Medulla oblongata (tissue), 1 donor: ENCODE measurements around the gene ZNF638.

ENCODE experiments used
- DNase-seq: peaks from one replicate; pipeline ENCODE4 v3.0.0-alpha.2; 2015; ENCODE audit errors: extremely low spot score

ZNF638 gene

GRCh38 chr2:71332435-71332796 is 834 bp downstream of the ZNF638 start:
- peak; percentile 48 for DNase-seq

- no peak for DNase-seq
Observed at GRCh38 chr2:71333619-71334018, 2.0 kb downstream of the ZNF638 start.

- no peak for DNase-seq
Observed at GRCh38 chr2:71336384-71336783, 4.8 kb downstream of the ZNF638 start.

- DNase-seq, result no peak
Observed at GRCh38 chr2:71336802-71337201, 5.2 kb downstream of the ZNF638 start.

GRCh38 chr2:71337776-71338175 is 6.2 kb downstream of the ZNF638 start:
- DNase-seq, result no peak

GRCh38 chr2:71339685-71340084 is 8.1 kb downstream of the ZNF638 start:
- DNase-seq, result no peak

GRCh38 chr2:71340176-71340575 is 8.6 kb downstream of the ZNF638 start:
- DNase-seq, result peak; percentile 27

- DNase-seq, result no peak
Observed at GRCh38 chr2:71341645-71342044, 10.1 kb downstream of the ZNF638 start.

GRCh38 chr2:71346065-71346464 is 14.5 kb downstream of the ZNF638 start:
- no peak for DNase-seq

GRCh38 chr2:71347517-71347916 is 15.9 kb downstream of the ZNF638 start:
- DNase-seq, result no peak

GRCh38 chr2:71348302-71348701 is 16.7 kb downstream of the ZNF638 start:
- no peak for DNase-seq

GRCh38 chr2:71353248-71353647 is 21.7 kb downstream of the ZNF638 start:
- DNase-seq, result no peak

GRCh38 chr2:71358931-71359671 is 27.5 kb downstream of the ZNF638 start:
- no peak for DNase-seq

- DNase-seq, result no peak
Observed at GRCh38 chr2:71360434-71360975, 28.9 kb downstream of the ZNF638 start.

- DNase-seq, result no peak
Observed at GRCh38 chr2:71361631-71362030, 30.0 kb downstream of the ZNF638 start.

- no peak for DNase-seq
Observed at GRCh38 chr2:71362447-71362846, 30.9 kb downstream of the ZNF638 start.

GRCh38 chr2:71370015-71370414 is 38.4 kb downstream of the ZNF638 start:
- no peak for DNase-seq

- DNase-seq, result no peak
Observed at GRCh38 chr2:71372042-71372441, 40.5 kb downstream of the ZNF638 start.

GRCh38 chr2:71379086-71379485 is 47.5 kb downstream of the ZNF638 start:
- no peak for DNase-seq

- no peak for DNase-seq
Observed at GRCh38 chr2:71380665-71381064, 49.1 kb downstream of the ZNF638 start.

GRCh38 chr2:71385012-71385411 is 53.4 kb downstream of the ZNF638 start:
- no peak for DNase-seq

GRCh38 chr2:71388214-71388613 is 56.6 kb downstream of the ZNF638 start:
- DNase-seq, result no peak

GRCh38 chr2:71389384-71390072 is 57.9 kb downstream of the ZNF638 start:
- DNase-seq, result peak; percentile 88
